Neural progenitor cell (in vitro differentiated cells): ENCODE results near the gene MACO1.

ENCODE experiments used
- EZH2 ChIP-seq: fragments of 200-600 bp; sonication (generic); IDR thresholded peaks from 2 replicates; pipeline ENCODE4 v1.6.1; 2017; ENCODE audit warnings: antibody characterized with exemption, mild to moderate bottlenecking, moderate library complexity
- EZH2phosphoT487 ChIP-seq: fragments of 200-600 bp; sonication (generic); IDR thresholded peaks from 2 replicates; pipeline ENCODE4 v1.6.1; 2017; ENCODE audit warnings: antibody characterized with exemption
- TF ChIP-seq, protein P1 (sequence below): fragments of 200-600 bp; sonication (generic); IDR thresholded peaks from 2 replicates; pipeline ENCODE4 v1.5.1; 2017; ENCODE audit warnings: antibody characterized with exemption, mild to moderate bottlenecking

DNA sequence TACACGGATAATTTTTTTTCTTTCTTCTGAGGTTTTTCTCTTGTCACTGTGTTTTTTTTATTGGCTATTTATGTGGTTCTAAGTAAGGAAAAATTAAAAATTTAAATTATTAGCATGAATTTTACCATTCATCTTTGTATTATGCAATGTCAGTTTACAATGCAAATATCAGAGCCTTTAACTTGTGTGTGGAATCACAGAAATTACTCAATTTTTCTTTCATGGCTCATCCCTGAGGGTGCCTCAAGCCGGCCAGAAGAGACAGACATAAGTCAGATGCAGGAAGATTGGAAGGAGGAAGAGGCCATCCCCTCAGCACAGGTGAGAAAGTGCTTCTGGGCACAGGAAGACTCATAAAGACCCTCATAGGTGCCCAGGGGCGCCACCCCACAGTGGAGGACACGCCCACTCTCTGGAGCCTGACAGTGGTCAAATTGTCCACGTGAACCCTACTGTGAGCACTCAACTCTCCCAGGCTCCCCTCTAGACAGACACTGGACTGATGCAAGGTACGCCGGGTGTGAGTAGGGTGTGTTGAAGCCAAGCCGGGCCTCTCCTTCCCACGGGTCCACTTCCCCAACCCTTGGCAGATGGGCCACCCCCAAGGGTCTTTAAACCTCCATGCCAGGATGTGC, 103.2 kb downstream of the MACO1 start:
- TF ChIP-seq EZH2phosphoT487 (no peak), EZH2 (no peak)
- TF ChIP-seq, protein P1, sequence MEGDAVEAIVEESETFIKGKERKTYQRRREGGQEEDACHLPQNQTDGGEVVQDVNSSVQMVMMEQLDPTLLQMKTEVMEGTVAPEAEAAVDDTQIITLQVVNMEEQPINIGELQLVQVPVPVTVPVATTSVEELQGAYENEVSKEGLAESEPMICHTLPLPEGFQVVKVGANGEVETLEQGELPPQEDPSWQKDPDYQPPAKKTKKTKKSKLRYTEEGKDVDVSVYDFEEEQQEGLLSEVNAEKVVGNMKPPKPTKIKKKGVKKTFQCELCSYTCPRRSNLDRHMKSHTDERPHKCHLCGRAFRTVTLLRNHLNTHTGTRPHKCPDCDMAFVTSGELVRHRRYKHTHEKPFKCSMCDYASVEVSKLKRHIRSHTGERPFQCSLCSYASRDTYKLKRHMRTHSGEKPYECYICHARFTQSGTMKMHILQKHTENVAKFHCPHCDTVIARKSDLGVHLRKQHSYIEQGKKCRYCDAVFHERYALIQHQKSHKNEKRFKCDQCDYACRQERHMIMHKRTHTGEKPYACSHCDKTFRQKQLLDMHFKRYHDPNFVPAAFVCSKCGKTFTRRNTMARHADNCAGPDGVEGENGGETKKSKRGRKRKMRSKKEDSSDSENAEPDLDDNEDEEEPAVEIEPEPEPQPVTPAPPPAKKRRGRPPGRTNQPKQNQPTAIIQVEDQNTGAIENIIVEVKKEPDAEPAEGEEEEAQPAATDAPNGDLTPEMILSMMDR, result no peak
